Duodenal mucosa (tissue), 2 donors: ENCODE measurements around the gene CBFA2T3.
"Not testable (repeated sequence)": the region's sequence is repeated elsewhere in the genome, so short reads cannot be mapped to it uniquely, and the experiment has no call there.

Source experiments
- H3K27ac ChIP-seq: one replicate; pipeline ENCODE4 v1.7.0; 2013; ENCODE audit warnings: low read depth, low read length
- H3K27me3 ChIP-seq, 2 donors: one replicate each; pipeline ENCODE4 v1.7.0; 2013; ENCODE audit warnings: low read length in 2 of 2, control low read depth in 1 of 2; ENCODE audit not compliant: insufficient read depth in 2 of 2, control insufficient read depth in 1 of 2
- H3K36me3 ChIP-seq, 2 donors: one replicate each; pipeline ENCODE4 v1.7.0; 2013; ENCODE audit warnings: low read length in 2 of 2, control low read depth in 1 of 2; ENCODE audit not compliant: insufficient read depth in 2 of 2, control insufficient read depth in 1 of 2
- H3K4me1 ChIP-seq, 2 donors: one replicate each; pipeline ENCODE4 v1.7.0; 2013; ENCODE audit warnings: low read length in 2 of 2, control low read depth in 1 of 2; ENCODE audit not compliant: insufficient read depth in 2 of 2, control insufficient read depth in 1 of 2
- H3K4me3 ChIP-seq, 2 donors: one replicate each; pipeline ENCODE4 v1.7.0; 2013; ENCODE audit warnings: low read length in 2 of 2, low read depth in 1 of 2
- H3K9ac ChIP-seq, 2 donors: one replicate each; pipeline ENCODE4 v1.7.0; 2013; ENCODE audit warnings: low read length in 2 of 2, low read depth in 1 of 2
- H3K9me3 ChIP-seq, 2 donors: one replicate each; pipeline ENCODE4 v1.7.0; 2013; ENCODE audit warnings: low read length in 2 of 2, control low read depth in 1 of 2; ENCODE audit not compliant: control insufficient read depth in 1 of 2

The CBFA2T3 gene

DNA sequence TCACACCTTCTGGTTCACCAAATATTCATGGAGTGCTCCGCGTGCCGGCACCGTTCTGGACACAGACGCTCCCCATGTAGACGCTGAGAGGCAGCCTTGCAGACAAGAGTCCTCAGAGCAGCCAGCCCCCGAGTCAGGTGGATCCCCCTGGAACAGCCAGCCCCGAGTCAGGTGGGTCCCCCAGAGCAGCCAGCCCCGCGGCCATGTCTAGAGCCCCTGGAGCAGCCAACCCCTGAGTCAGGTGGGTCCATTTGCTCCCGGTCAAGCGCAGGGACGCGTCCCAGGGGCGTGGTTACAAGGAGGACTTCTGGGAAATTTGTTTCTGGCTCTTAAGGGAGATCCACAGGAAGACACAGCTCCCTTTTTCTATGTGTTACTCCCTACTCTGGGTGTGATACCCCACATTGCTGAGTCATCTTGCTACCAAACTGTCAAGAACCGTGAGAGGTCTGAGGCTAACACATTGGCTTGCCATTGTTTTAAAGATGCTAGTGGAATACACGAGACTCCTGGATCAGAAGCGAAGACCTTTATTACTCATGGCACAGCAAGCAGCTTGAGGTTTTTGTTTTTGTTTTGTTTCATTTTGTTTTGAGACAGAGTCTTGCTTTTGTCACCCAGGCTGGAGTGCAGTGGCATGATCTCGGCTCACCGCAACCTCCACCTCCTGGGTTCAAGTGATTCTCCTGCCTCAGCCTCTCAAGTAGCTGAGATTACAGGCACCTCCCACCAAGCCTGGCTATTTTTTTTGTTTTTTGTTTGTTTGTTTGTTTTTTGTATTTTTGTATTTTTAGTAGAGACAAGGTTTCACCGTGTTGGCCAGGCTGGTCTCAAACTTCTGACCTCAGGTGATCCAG lies 43.3 kb upstream of the CBFA2T3 start:
- H3K27ac ChIP-seq, result no peak overlapping the region

DNA sequence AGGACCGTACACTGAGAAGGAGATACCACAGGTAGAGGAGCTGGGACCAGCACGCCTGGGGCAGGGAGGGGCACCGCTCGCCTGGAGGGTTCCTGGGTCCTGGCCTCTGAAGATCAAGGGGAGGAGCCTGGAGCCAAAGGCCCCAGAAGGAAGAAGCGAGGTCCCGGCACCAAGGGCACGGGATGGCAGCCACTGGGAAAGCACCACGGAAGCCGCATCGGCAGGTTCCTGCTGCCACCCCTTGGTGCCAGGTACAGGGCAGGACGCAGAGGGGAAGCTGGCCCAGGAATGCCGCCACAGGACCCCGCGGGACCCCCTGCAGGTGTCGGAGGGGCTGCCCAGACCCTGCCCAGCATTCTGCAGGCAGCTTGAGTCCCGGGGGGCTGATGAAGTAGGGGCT lies 42.5 kb upstream of the CBFA2T3 start:
- H3K4me1 ChIP-seq, result no peaks in the 10 kb centered on the region
- peaks cover 0 to 2% of the 10 kb centered on the region in 2 donors for H3K36me3 ChIP-seq
- H3K9me3 ChIP-seq, result no peaks in the 10 kb centered on the region
- H3K27ac ChIP-seq, result no peak overlapping the region
- peaks cover 0 to 6% of the 10 kb centered on the region in 2 donors for H3K27me3 ChIP-seq
- H3K4me3 ChIP-seq, result no peak overlapping the region
- H3K9ac ChIP-seq, result no peak overlapping the region

More for the DNA sequence above, 43.3 kb upstream of the CBFA2T3 start:
- Histone ChIP-seq H3K27me3 (peaks cover 0 to 6% of the 10 kb centered on the region in 2 donors), H3K4me1 (no peaks in the 10 kb centered on the region), H3K36me3 (peaks cover 0 to 2% of the 10 kb centered on the region in 2 donors), H3K9ac (no peak overlapping the region), H3K4me3 (no peak overlapping the region), H3K9me3 (no peaks in the 10 kb centered on the region)

DNA sequence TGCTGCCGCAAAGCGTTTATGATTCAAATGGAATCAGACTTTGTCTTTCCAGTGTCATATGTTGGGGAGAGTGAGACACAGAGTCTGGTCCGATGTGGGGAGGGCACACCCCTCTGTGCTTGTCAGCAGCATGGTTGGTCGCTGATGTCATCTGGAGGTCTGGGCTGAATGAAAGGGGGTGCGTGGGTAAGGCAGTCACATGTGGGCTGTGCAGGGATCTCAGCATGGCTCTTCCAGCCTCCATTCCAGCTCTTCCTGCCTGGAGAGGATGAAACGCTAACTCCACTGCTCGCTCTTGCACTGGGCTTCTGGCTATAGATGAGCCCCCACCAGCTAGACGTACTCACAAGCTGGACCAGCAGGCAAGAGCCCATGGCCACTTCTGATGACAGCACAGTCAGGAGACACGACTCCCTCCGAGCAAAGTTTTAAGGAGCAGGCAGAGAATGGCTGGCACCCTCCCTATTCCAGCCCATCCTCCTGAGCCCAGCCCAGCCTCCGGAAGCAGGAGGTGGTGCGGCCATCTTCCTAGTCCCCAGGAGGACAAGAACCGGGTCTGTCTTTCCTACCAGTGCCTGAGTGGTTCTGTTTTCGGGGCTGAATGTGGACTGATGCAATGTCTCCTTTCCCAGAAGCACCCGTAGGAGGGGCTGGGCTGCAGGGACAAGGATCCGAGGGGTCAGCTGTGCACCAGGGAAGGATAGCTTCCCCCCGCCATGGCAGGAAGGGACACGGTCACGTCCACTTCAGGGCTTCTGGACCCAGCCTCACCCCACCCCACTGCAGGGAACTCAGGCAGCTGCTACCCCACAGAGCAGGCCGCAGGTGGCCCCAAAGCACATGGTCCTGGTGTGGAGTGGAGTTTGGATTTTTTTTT lies 41.5 kb upstream of the CBFA2T3 start:
- H3K4me1 ChIP-seq, result no peaks in the 10 kb centered on the region
- peaks cover 0 to 2% of the 10 kb centered on the region in 2 donors for H3K36me3 ChIP-seq
- peaks cover 0 to 6% of the 10 kb centered on the region in 2 donors for H3K27me3 ChIP-seq
- no peak overlapping the region for H3K9ac ChIP-seq
- H3K27ac ChIP-seq, result no peak overlapping the region
- no peaks in the 10 kb centered on the region for H3K9me3 ChIP-seq
- H3K4me3 ChIP-seq, result no peak overlapping the region

DNA sequence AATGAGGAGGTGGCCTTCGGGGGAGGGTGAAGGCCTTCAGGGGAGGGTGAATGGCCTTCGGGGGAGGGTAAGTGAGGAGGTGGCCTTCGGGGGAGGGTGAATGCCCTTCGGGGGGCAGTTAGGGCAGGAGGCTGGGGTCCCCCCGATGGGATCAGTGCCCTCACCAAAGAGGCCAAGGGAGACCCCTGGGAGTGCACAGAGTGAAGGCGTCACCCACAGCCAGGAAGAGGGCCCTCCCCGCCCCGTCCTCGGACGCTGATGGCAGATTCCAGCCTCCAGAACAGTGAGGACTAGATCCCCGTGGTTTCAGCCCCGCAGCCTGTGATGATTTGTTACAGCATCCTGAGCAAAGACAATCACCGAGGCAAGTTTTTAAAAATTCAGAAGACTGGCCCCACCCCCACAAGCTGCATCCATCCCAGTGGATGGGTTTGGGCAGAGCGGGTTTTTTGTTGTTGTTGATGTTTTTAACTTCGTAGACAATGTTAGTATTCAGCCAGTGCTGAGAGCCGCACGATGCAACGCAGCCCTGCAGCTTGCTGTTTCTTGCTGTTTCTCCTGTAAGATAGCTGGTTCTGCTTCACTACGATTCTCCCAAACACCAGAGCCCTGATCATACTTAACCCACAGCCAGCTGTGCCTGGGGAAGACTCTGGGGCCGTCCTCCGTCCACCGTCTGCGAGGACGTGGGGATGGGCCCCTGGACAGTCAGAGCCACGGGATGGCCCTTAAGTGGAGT lies 40.7 kb upstream of the CBFA2T3 start:
- no peak overlapping the region for H3K27ac ChIP-seq
- H3K4me3 ChIP-seq, result no peak overlapping the region
- H3K4me1 ChIP-seq, result no peaks in the 10 kb centered on the region

DNA sequence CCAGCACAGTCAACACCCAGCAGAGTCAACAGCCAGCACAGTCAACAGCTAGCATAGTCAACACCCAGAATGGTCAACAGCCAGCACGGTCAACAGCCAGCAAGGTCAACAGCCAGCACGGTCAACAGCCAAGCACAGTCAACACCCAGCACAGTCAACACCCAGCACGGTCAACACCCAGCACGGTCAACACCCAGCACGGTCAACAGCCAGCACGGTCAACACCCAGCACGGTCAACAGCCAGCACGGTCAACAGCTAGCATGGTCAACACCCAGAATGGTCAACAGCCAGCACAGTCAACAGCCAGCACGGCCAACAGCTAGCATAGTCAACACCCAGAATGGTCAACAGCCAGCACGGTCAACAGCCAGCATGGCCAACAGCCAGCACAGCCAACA lies 39.6 kb upstream of the CBFA2T3 start:
- H3K27me3 ChIP-seq, H3K9me3 ChIP-seq, H3K36me3 ChIP-seq: not testable (repeated sequence)

More for the DNA sequence above, 40.7 kb upstream of the CBFA2T3 start:
- no peak overlapping the region for H3K9ac ChIP-seq
- H3K36me3 ChIP-seq, result no peaks in the 10 kb centered on the region
- peaks cover 0 to 6% of the 10 kb centered on the region in 2 donors for H3K27me3 ChIP-seq
- H3K9me3 ChIP-seq, result no peaks in the 10 kb centered on the region

DNA sequence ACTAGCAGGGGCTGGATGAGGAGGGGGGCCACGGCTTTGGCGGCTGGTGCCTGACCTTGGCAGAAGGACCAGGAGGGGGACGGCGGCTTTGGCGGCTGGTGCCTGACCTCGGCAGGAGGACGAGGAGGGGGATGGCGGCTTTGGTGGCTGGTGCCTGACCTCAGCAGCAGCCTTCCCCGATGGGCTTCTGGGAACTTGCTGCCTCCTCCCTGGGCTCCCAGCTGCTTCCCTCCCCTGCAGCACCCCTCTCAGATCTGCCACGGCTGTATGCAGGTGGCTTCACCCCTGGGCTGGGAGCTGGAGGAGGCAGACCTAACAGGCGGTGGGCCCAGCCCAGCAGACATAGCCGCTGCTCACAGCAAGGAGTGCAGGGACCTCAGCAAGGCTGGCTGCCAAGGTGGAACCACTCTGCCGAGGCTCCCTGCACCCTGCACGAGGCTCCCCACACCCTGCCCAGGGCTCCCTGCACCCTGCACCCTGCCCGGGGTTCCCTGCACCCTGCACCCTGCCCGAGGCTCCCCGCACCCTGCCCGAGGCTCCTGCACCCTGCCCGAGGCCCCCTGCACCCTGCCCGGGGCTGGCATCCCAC lies 38.4 kb upstream of the CBFA2T3 start:
- Histone ChIP-seq H3K27me3 (no peaks in the 10 kb centered on the region), H3K27ac (no peak overlapping the region), H3K4me1 (no peaks in the 10 kb centered on the region), H3K9ac (no peak overlapping the region), H3K36me3 (no peaks in the 10 kb centered on the region), H3K9me3 (no peaks in the 10 kb centered on the region), H3K4me3 (no peak overlapping the region)

More for the DNA sequence above, 39.6 kb upstream of the CBFA2T3 start:
- H3K4me3 ChIP-seq, H3K9ac ChIP-seq, H3K4me1 ChIP-seq, H3K27ac ChIP-seq: not testable (repeated sequence)

DNA sequence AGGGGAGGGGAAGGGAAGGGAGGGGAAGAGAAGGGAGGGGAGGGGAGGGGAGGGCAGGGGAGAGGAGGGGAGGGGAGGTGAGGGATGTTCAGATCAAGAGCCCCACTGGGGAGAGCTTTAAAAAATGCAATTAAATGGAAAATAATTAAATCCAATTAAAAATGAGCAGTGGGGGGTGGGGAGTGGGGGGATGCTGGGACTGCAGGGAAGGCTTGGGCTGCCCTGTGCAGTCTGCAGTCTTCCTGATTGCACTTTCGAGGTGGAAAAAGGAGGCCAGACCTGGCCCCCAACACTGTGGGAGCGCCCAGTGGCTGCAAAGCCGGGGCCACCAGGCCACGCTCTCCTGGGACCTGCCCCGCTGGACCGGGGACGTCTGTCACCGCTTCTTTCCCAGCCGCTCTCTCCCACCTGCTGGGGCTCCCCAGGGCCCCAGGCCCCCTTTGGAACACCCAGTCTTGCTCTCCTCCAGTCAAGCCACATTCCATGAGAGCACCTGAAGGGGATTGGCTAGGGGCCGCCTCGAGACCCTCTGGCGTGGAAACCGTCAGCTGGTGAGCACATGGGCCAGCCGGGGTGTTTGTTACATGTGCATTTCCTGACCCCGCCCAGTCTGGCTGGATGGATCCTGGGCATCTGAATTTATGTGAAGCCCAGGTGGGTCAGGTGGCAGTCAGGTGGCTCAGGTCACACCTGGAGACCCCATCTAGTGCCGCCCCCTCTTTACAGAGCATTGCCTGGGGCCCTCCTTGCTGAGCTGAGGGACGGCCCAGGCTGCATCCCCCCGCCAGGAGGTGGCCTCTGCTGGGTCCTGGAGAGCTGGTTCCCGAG lies 37.6 kb upstream of the CBFA2T3 start:
- no peaks in the 10 kb centered on the region for H3K9me3 ChIP-seq
- no peaks in the 10 kb centered on the region for H3K27me3 ChIP-seq
- no peak overlapping the region for H3K27ac ChIP-seq
- no peak overlapping the region for H3K4me3 ChIP-seq
- H3K4me1 ChIP-seq, result no peaks in the 10 kb centered on the region
- H3K36me3 ChIP-seq, result no peaks in the 10 kb centered on the region
- H3K9ac ChIP-seq, result no peak overlapping the region

DNA sequence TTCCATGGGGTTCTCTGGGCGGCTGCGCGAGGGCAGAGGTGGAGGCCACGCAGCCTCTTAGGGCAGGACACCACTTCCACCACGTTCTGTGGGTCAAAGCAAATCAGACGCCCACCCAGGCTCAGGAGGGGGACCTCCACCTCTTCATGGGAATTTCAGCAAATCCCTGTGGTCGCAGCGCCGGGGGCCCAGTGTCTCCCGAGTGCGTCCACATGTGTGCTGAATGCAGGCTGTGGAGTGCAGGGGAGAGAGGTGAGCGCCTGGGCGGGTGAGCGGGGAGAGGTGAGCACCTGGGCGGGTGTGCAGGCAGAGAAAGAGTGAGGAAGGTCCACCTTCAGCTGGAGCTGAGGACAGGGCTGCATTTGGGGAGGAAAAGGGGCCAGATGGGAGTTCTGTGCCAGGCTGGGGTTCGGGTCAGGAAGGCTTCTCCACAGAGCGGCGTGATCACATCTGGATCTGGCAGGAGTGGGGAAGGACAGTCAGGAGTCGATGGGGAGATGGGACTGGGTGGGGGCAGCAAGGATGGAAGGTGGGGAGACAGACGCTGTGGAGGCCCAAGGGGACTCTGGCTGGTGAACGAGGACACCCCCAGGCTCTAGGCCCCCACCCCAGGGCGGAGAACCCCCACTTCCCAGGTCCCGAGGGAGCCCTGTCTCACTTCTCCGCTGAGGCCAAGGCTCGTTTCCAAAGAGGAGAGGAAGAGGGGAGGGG lies 36.8 kb upstream of the CBFA2T3 start:
- Histone ChIP-seq H3K9ac (no peak overlapping the region), H3K9me3 (no peaks in the 10 kb centered on the region), H3K4me1 (no peaks in the 10 kb centered on the region), H3K27me3 (no peaks in the 10 kb centered on the region), H3K27ac (no peak overlapping the region), H3K36me3 (no peaks in the 10 kb centered on the region), H3K4me3 (no peak overlapping the region)

DNA sequence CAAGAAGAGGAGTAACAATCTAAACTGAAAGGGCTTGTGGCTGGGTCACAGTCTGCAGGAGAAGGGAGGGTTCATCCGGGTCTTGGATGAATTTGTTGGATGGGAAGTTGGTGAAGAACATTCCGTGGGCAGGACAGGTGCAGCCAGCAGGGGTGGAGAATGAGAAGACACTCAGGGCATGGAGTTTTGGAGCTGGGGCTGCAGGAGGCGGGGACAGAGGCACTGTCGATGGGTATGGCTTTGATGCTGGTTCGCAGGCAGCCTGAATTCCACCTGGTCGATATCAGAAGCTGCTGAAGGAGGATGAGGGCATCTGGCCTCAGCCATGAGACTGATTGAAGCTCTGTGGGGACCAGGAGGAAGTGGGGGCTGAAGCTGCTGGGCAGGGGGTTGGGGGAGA lies 36.1 kb upstream of the CBFA2T3 start:
- H3K4me3 ChIP-seq, result no peak overlapping the region
- no peak overlapping the region for H3K27ac ChIP-seq
- no peak overlapping the region for H3K9ac ChIP-seq
- H3K27me3 ChIP-seq, result no peaks in the 10 kb centered on the region
- H3K36me3 ChIP-seq, result no peaks in the 10 kb centered on the region
- no peaks in the 10 kb centered on the region for H3K4me1 ChIP-seq
- no peaks in the 10 kb centered on the region for H3K9me3 ChIP-seq
